H9 (cell line): ENCODE data around the gene VAV3. TPM values are rescaled to one million over a fixed set of nuclear protein-coding genes. Genes with fewer than 3 reads are reported as not detected.

Experiments used
- DNase-seq: peaks from one replicate; pipeline ENCODE4 v3.0.0-alpha.2; 2017
- H2AFZ ChIP-seq: one replicate; pipeline ENCODE4 v1.6.1; 2013; ENCODE audit warnings: mild to moderate bottlenecking, low read length, control low read depth, moderate library complexity
- H2AK5ac ChIP-seq: 2 replicates; pipeline ENCODE4 v1.6.1; 2013; ENCODE audit warnings: low read length, control low read depth, mixed read lengths; ENCODE audit not compliant: insufficient read length
- H2BK120ac ChIP-seq: one replicate; pipeline ENCODE4 v1.6.1; 2013; ENCODE audit warnings: low read depth, mild to moderate bottlenecking, low read length, control low read depth, inconsistent platforms; ENCODE audit not compliant: poor library complexity, severe bottlenecking
- H2BK12ac ChIP-seq: 2 replicates; pipeline ENCODE4 v1.6.1; 2013; ENCODE audit warnings: low read length, control low read depth, mixed read lengths, low read depth; ENCODE audit not compliant: insufficient read length
- H2BK15ac ChIP-seq: 2 replicates; pipeline ENCODE4 v1.6.1; 2013; ENCODE audit warnings: low read depth, low read length, control low read depth
- H2BK20ac ChIP-seq: one replicate; pipeline ENCODE4 v1.6.1; 2013; ENCODE audit warnings: low read depth, mild to moderate bottlenecking, low read length, control low read depth, inconsistent platforms; ENCODE audit not compliant: poor library complexity, severe bottlenecking
- H2BK5ac ChIP-seq: 2 replicates; pipeline ENCODE4 v1.6.1; 2013; ENCODE audit warnings: low read length, control low read depth, mixed read lengths; ENCODE audit not compliant: insufficient read length
- H3K14ac ChIP-seq: 2 replicates; pipeline ENCODE4 v1.6.1; 2013; ENCODE audit warnings: low read length, control low read depth; ENCODE audit not compliant: insufficient read depth
- H3K18ac ChIP-seq: 2 replicates; pipeline ENCODE4 v1.6.1; 2013; ENCODE audit warnings: low read depth, mild to moderate bottlenecking, mixed read lengths, low read length, control low read depth; ENCODE audit not compliant: insufficient read length
- H3K23ac ChIP-seq: 2 replicates; pipeline ENCODE4 v1.6.1; 2013; ENCODE audit warnings: low read length, control low read depth, mixed read lengths, low read depth; ENCODE audit not compliant: insufficient read length
- H3K23me2 ChIP-seq: 2 replicates; pipeline ENCODE4 v1.6.1; 2013; ENCODE audit warnings: low read depth, mild to moderate bottlenecking, mixed read lengths, low read length, control low read depth; ENCODE audit not compliant: insufficient read length, poor library complexity, severe bottlenecking
- H3K27ac ChIP-seq: 2 replicates; pipeline ENCODE4 v1.5.1; 2013; ENCODE audit warnings: low read length, control low read depth, mixed read lengths, low read depth; ENCODE audit not compliant: insufficient read length
- H3K27me3 ChIP-seq: 2 replicates; pipeline ENCODE4 v1.6.1; 2013; ENCODE audit warnings: low read length, control low read depth, inconsistent platforms; ENCODE audit not compliant: insufficient read depth
- H3K4ac ChIP-seq: 2 replicates; pipeline ENCODE4 v1.6.1; 2013; ENCODE audit warnings: low read depth, mild to moderate bottlenecking, control low read depth, inconsistent platforms, low read length, moderate library complexity
- H3K4me1 ChIP-seq: 2 replicates; pipeline ENCODE4 v1.6.1; 2013; ENCODE audit warnings: low read length, control low read depth, inconsistent platforms; ENCODE audit not compliant: insufficient read depth
- H3K4me2 ChIP-seq: 2 replicates; pipeline ENCODE4 v1.6.1; 2013; ENCODE audit warnings: low read length, control low read depth, mixed read lengths; ENCODE audit not compliant: insufficient read length, insufficient read depth
- H3K56ac ChIP-seq: 2 replicates; pipeline ENCODE4 v1.6.1; 2013; ENCODE audit warnings: low read depth, mild to moderate bottlenecking, mixed read lengths, low read length, control low read depth; ENCODE audit not compliant: insufficient read length
- H3K79me1 ChIP-seq: 2 replicates; pipeline ENCODE4 v1.6.1; 2013; ENCODE audit warnings: low read depth, mild to moderate bottlenecking, moderate library complexity, low read length, control low read depth, inconsistent platforms; ENCODE audit not compliant: insufficient read depth, poor library complexity, severe bottlenecking
- H3K79me2 ChIP-seq: 2 replicates; pipeline ENCODE4 v1.6.1; 2013; ENCODE audit warnings: low read length, control low read depth, inconsistent platforms; ENCODE audit not compliant: insufficient read depth
- H3K9ac ChIP-seq: 2 replicates; pipeline ENCODE4 v1.6.1; 2013; ENCODE audit warnings: low read length, control low read depth, mixed read lengths; ENCODE audit not compliant: insufficient read length; ENCODE audit errors: extremely low read depth
- H3K9me3 ChIP-seq: one replicate; pipeline ENCODE4 v1.6.1; 2013; ENCODE audit warnings: low read depth, low read length, inconsistent platforms; ENCODE audit not compliant: control insufficient read depth
- H3T11ph ChIP-seq: one replicate; pipeline ENCODE4 v1.6.1; 2013; ENCODE audit warnings: mild to moderate bottlenecking, low read length, control low read depth, inconsistent platforms
- H4K20me1 ChIP-seq: one replicate; pipeline ENCODE4 v1.6.1; 2013; ENCODE audit not compliant: control insufficient read depth, insufficient read length, insufficient read depth
- H4K5ac ChIP-seq: 2 replicates; pipeline ENCODE4 v1.6.1; 2013; ENCODE audit warnings: low read depth, mild to moderate bottlenecking, mixed read lengths, low read length, control low read depth; ENCODE audit not compliant: insufficient read length
- H4K8ac ChIP-seq: replicated peaks from 2 replicates; pipeline ENCODE4 v1.6.1; 2013; ENCODE audit warnings: low read length, control low read depth, mixed read lengths, low read depth; ENCODE audit not compliant: insufficient read length
- H4K91ac ChIP-seq: 2 replicates; pipeline ENCODE4 v1.6.1; 2013; ENCODE audit warnings: low read depth, mild to moderate bottlenecking, moderate library complexity, mixed read lengths, low read length, control low read depth; ENCODE audit not compliant: insufficient read length
- H3K27ac Mint-ChIP-seq, 3 experiments: 2 replicates in 2 of 3; 3 replicates in 1 of 3; pipeline ENCODE4 v1.8.0; 2020 to 2021; ENCODE audit warnings: mixed read lengths in 3 of 3, mild to moderate bottlenecking in 1 of 3, moderate library complexity in 1 of 3
- H3K27me3 Mint-ChIP-seq: 2 replicates; pipeline ENCODE4 v1.8.0; 2021; ENCODE audit warnings: low read depth, mild to moderate bottlenecking, moderate library complexity, mixed read lengths
- H3K36me3 Mint-ChIP-seq, 3 experiments: 2 replicates in 2 of 3; 3 replicates in 1 of 3; pipeline ENCODE4 v1.8.0; 2020 to 2021; ENCODE audit warnings: low read depth in 3 of 3, mixed read lengths in 3 of 3; ENCODE audit not compliant: insufficient read depth in 1 of 3
- H3K4me1 Mint-ChIP-seq, 2 experiments: 2 replicates each; pipeline ENCODE4 v1.8.0; 2020; ENCODE audit warnings: mixed read lengths in 2 of 2
- H3K4me3 Mint-ChIP-seq, 2 experiments: 2 replicates in 1 of 2; 3 replicates in 1 of 2; pipeline ENCODE4 v1.8.0; 2020 to 2021; ENCODE audit warnings: mild to moderate bottlenecking in 2 of 2, mixed read lengths in 2 of 2, moderate library complexity in 1 of 2
- H3K9me3 Mint-ChIP-seq, 2 experiments: 2 replicates in 1 of 2; 3 replicates in 1 of 2; pipeline ENCODE4 v1.8.0; 2020; ENCODE audit warnings: mild to moderate bottlenecking in 2 of 2, mixed read lengths in 2 of 2, moderate library complexity in 1 of 2
- WGBS: extraction: QIAGEN DNeasy Blood & Tissue Kit; methylation state at CpG from one replicate; pipeline ENCODE4 v1.1.7; 2013; ENCODE audit warnings: missing lambda C conversion rate, low lambda C conversion rate, mixed read lengths; ENCODE audit not compliant: insufficient read length; ENCODE audit errors: extremely low coverage; 5-methylcytosine and 5-hydroxymethylcytosine counted together
- total RNA-seq: library from RNA; stranded (reverse); gene quantifications from 2 replicates; pipeline ENCODE4 v1.2.1, GENCODE V29; 2021
- TF ChIP-seq, protein P1 (sequence below): fragments of 200-600 bp; sonication (generic); conservative IDR thresholded peaks from 3 replicates; pipeline ENCODE4 v1.8.0; 2021; ENCODE audit warnings: antibody characterized with exemption, mild to moderate bottlenecking

The VAV3 gene
- total RNA-seq, 1 experiment from 2014 or later: 5.1 TPM

DNA sequence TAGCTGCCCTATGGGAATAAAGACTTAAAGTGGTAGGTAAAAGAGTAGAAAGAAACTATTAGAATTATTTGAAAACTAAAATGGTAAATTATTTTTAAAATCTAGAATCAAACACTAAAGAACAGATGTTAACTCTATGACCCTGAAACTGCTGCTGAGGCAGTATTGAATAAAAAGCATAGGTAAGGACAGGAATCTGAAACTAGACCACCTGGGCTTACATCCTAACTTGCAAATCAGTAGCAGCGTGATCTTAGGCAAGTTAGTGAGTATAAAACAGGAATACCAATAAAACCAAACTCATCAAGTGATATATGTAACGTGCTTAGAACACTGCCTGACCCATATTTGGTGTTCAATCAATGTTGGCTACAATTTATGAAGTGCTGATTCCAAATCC is 257.9 kb downstream of the VAV3 start:
- Mint-ChIP-seq H3K9me3 (no peaks in the 10 kb centered on the region; a peak in 1 of 5 replicates), H3K27ac (no peak overlapping the region), H3K27me3 (no peaks in the 10 kb centered on the region), H3K36me3 (peaks cover 0 to 2% (median 2%) of the 10 kb centered on the region in 3 experiments; a peak in 3 of 7 replicates), H3K4me3 (no peak overlapping the region), H3K4me1 (no peaks in the 10 kb centered on the region)
- H3K9ac ChIP-seq: no peak overlapping the region
- H4K20me1 ChIP-seq: no peaks in the 10 kb centered on the region
- no peak overlapping the region for H3K56ac ChIP-seq
- no peak overlapping the region for H4K5ac ChIP-seq
- H2AK5ac ChIP-seq: no peak overlapping the region
- H3K79me1 ChIP-seq: no peaks in the 10 kb centered on the region
- no peak overlapping the region for H2BK12ac ChIP-seq
- no peak overlapping the region for H3K14ac ChIP-seq
- DNase-seq: no peak
- no peaks in the 10 kb centered on the region for H3K27me3 ChIP-seq
- no peak overlapping the region for H3K4ac ChIP-seq
- no peak overlapping the region for H4K91ac ChIP-seq
- no peaks in the 10 kb centered on the region for H3K9me3 ChIP-seq
- H3K18ac ChIP-seq: no peak overlapping the region
- H3T11ph ChIP-seq: no peak overlapping the region
- no CpG with 5 or more reads among the region's 2 CpGs for WGBS
- no peak overlapping the region for H2BK20ac ChIP-seq
- no peak overlapping the region for H2BK120ac ChIP-seq
- TF ChIP-seq, protein P1, sequence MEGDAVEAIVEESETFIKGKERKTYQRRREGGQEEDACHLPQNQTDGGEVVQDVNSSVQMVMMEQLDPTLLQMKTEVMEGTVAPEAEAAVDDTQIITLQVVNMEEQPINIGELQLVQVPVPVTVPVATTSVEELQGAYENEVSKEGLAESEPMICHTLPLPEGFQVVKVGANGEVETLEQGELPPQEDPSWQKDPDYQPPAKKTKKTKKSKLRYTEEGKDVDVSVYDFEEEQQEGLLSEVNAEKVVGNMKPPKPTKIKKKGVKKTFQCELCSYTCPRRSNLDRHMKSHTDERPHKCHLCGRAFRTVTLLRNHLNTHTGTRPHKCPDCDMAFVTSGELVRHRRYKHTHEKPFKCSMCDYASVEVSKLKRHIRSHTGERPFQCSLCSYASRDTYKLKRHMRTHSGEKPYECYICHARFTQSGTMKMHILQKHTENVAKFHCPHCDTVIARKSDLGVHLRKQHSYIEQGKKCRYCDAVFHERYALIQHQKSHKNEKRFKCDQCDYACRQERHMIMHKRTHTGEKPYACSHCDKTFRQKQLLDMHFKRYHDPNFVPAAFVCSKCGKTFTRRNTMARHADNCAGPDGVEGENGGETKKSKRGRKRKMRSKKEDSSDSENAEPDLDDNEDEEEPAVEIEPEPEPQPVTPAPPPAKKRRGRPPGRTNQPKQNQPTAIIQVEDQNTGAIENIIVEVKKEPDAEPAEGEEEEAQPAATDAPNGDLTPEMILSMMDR: no peak
- H3K27ac ChIP-seq: no peak overlapping the region
- no peak overlapping the region for H3K4me2 ChIP-seq
- no peak overlapping the region for H2BK15ac ChIP-seq
- H2AFZ ChIP-seq: no peak overlapping the region
- no peaks in the 10 kb centered on the region for H3K79me2 ChIP-seq
- H3K23me2 ChIP-seq: no peaks in the 10 kb centered on the region
- H4K8ac ChIP-seq: no peak overlapping the region
- H2BK5ac ChIP-seq: no peak overlapping the region
- H3K23ac ChIP-seq: no peak overlapping the region
- H3K4me1 ChIP-seq: no peaks in the 10 kb centered on the region
